ENCODE results near the gene DHX15. TPM values are rescaled to one million over a fixed set of nuclear protein-coding genes. Genes with fewer than 3 reads are reported as not detected.

The DHX15 gene
- total RNA-seq, 4 donors from 2014 or later: 106 to 125 (median 119) TPM

GRCh38 chr4:24561438-24562139 is 22.8 kb downstream of the DHX15 start:
- 94 to 99% methylated on average over 8 of the region's 8 CpGs for WGBS, 2 donors
- no peak for TF ChIP-seq CTCF (IDR thresholded peaks at IDR 0.05)
- TF ChIP-seq POLR2A (IDR thresholded peaks at IDR 0.05): no peak
- no peak overlapping the region for H3K4me3 ChIP-seq (ENCODE audit: low read depth, poor library complexity, severe bottlenecking)
- intact Hi-C loops (cut with DNase I; ENCODE audit: low total_unique reads): no loop called here
- DNase-seq (ENCODE audit: low spot score in 2 of 2): no peak

- 55% methylated on average over 3 of the region's 3 CpGs for WGBS, 2 donors
- no peak for DNase-seq (ENCODE audit: low spot score in 2 of 2)
- H3K4me3 ChIP-seq (ENCODE audit: low read depth, poor library complexity, severe bottlenecking): no peak overlapping the region
- intact Hi-C loops (cut with DNase I; ENCODE audit: low total_unique reads): no loop called here
- TF ChIP-seq CTCF (IDR thresholded peaks at IDR 0.05) (no peak), POLR2A (IDR thresholded peaks at IDR 0.05) (no peak)
Observed at GRCh38 chr4:24560868-24561368, 23.4 kb downstream of the DHX15 start.

DNA sequence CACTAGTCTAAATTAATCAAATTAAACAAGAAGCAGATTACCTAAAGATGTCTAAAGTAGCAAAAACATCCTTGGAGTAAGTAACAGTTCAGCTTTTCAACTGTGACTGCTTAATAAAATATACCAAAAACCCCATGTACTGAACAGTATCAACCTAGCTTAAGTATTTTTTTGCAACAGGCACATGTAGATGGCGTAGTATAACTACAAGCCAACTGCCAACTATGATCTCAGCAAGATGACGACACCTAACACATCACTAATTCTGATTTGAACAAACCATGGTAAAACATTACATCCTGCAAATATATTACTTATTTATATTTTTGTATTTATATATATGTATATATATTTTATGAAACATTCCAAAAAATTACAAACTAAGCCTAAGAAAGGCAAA is 24.5 kb downstream of the DHX15 start:
- no peak for DNase-seq (ENCODE audit: low spot score in 2 of 2)
- 54 to 67% methylated on average over 2 of the region's 2 CpGs for WGBS, 2 donors
- intact Hi-C loops (cut with DNase I; ENCODE audit: low total_unique reads): no loop called here
- TF ChIP-seq POLR2A (IDR thresholded peaks at IDR 0.05) (no peak), CTCF (IDR thresholded peaks at IDR 0.05) (no peak)
- H3K4me3 ChIP-seq (ENCODE audit: low read depth, poor library complexity, severe bottlenecking): no peak overlapping the region

- no peak overlapping the region for H3K4me3 ChIP-seq (ENCODE audit: low read depth, poor library complexity, severe bottlenecking)
- intact Hi-C loops (cut with DNase I; ENCODE audit: low total_unique reads): no loop called here
- 68 to 79% methylated on average over 3 of the region's 3 CpGs for WGBS, 2 donors
- no peak for TF ChIP-seq CTCF (IDR thresholded peaks at IDR 0.05)
- no peak for DNase-seq (ENCODE audit: low spot score in 2 of 2)
Observed at GRCh38 chr4:24559032-24559821, 25.1 kb downstream of the DHX15 start.

DNA sequence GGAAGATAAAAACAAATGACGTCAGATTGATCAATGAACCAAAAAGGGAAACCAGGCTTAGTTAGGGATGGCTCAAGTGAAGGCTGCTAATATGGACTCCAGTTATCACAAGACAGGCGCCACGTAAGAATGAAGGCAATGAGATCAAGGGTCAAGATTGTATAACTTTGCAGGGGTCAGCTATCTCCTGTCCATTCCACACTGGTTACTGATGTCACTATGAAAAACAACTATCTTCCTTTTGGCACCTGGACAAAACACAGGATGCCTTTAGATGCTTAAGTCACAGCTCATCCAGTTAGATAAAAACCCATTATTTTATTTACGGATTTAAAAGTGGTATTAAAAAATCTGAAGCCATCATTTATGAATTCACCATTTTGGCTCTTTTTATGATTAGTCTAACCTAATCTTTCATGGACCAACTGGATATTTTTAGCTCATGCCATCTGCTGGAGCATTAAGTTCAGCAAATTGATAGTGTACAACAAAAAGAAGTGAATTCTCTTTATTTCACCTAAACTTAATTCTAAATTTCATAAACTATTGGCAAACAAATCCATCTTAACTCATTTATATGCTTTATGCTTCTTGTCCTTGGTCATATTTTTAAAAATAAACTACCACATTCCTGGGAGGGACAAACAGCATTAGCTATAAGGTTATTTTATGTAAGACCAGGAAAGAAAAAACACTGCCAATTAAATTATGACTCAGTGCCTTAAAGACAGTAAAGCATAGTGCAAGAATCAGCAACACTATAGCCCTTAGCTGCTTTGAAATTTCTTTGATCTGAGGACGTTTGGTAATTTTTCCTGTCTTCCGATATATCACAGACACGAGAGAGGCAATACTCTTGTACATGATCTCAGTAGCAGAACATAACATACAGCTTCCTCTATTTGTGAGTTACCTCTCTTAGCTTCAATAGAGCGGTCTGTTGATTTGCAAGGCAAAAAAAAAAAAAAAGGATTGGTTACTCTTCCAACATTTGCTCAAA is 27.0 kb downstream of the DHX15 start:
- no peak overlapping the region for H3K4me3 ChIP-seq (ENCODE audit: low read depth, poor library complexity, severe bottlenecking)

More for the DNA sequence above, 27.0 kb downstream of the DHX15 start:
- DNase-seq (ENCODE audit: low spot score in 2 of 2): no peak
- 53 to 55% methylated on average over 8 of the region's 8 CpGs for WGBS, 2 donors
- intact Hi-C loops (cut with DNase I; ENCODE audit: low total_unique reads): no loop called here
- TF ChIP-seq POLR2A (IDR thresholded peaks at IDR 0.05) (no peak), CTCF (IDR thresholded peaks at IDR 0.05) (no peak)
